ENCODE measurements around the gene ATP1A2.

Gene ATP1A2

GRCh38 chr1:160080381-160081100 is 35.0 kb upstream of the ATP1A2 start:
- Mint-ChIP-seq H3K36me3 (peaks cover 0 to under 1% of the 10 kb centered on the region in 2 donors), H3K4me3 (no peak overlapping the region), H3K27ac (no peak overlapping the region), H3K9me3 (no peaks in the 10 kb centered on the region), H3K27me3 (peaks cover 49 to 67% of the 10 kb centered on the region in 2 donors), H3K4me1 (peaks cover 9 to 20% of the 10 kb centered on the region in 2 donors)
- DNase-seq (no peak), ATAC-seq (replicated peaks) (no peak)

GRCh38 chr1:160081261-160081936 is 34.2 kb upstream of the ATP1A2 start, which contains the start of gene KCNJ9:
KCNJ9 (plus strand) TSS chr1:160081538; CDS start chr1:160084031, 2,493 bp downstream.
- Mint-ChIP-seq H3K4me3 (no peak within 1 kb of the TSS), H3K9me3 (no peaks in the 10 kb centered on the region), H3K4me1 (peaks cover 11 to 25% of the 10 kb centered on the region in 2 donors), H3K27ac (no peak within 1 kb of the TSS), H3K27me3 (peaks cover 42 to 58% of the 10 kb centered on the region in 2 donors), H3K36me3 (peaks cover 2 to 3% of the 10 kb centered on the region in 2 donors)
- DNase-seq: no peak
- ATAC-seq (replicated peaks): no peak

- Mint-ChIP-seq H3K4me3 (no peak overlapping the region), H3K27me3 (peaks cover 38 to 54% of the 10 kb centered on the region in 2 donors), H3K4me1 (peaks cover 11 to 25% of the 10 kb centered on the region in 2 donors)
These were observed 33.1 kb upstream of the ATP1A2 start for GRCh38 chr1:160082487-160082886.

GRCh38 chr1:160082926-160083325 is 32.6 kb upstream of the ATP1A2 start:
- no peak for DNase-seq
- Mint-ChIP-seq H3K27me3 (peaks cover 37 to 51% of the 10 kb centered on the region in 2 donors), H3K4me1 (peaks cover 11 to 25% of the 10 kb centered on the region in 2 donors), H3K9me3 (no peaks in the 10 kb centered on the region), H3K4me3 (peak overlapping the region in 1 of 2 donors; percentile 21), H3K27ac (no peak overlapping the region), H3K36me3 (peaks cover 2 to 11% of the 10 kb centered on the region in 2 donors)
- ATAC-seq (replicated peaks): no peak

More at GRCh38 chr1:160082487-160082886, 33.1 kb upstream of the ATP1A2 start:
- DNase-seq: no peak
- Mint-ChIP-seq H3K36me3 (peaks cover 2 to 11% of the 10 kb centered on the region in 2 donors), H3K27ac (no peak overlapping the region), H3K9me3 (no peaks in the 10 kb centered on the region)
- ATAC-seq (replicated peaks): no peak

- H3K27ac Mint-ChIP-seq: no peak overlapping the region
- no peaks in the 10 kb centered on the region for H3K9me3 Mint-ChIP-seq
- H3K4me1 Mint-ChIP-seq: peaks cover 8 to 20% of the 10 kb centered on the region in 2 donors
- peak; percentile 58 for DNase-seq
- H3K27me3 Mint-ChIP-seq: peaks cover 31 to 41% of the 10 kb centered on the region in 2 donors
- ATAC-seq (replicated peaks): peak; percentile 85 to 90
- H3K36me3 Mint-ChIP-seq: peaks cover 7 to 22% of the 10 kb centered on the region in 2 donors
- peak overlapping the region; percentile 58 to 69 for H3K4me3 Mint-ChIP-seq
These were observed 31.4 kb upstream of the ATP1A2 start for GRCh38 chr1:160083968-160084770.

- H3K27ac Mint-ChIP-seq: no peak overlapping the region
- H3K27me3 Mint-ChIP-seq: peaks cover 29 to 36% of the 10 kb centered on the region in 2 donors
These were observed 30.7 kb upstream of the ATP1A2 start for GRCh38 chr1:160084771-160085321.

GRCh38 chr1:160085686-160086455 is 29.7 kb upstream of the ATP1A2 start:
- H3K27ac Mint-ChIP-seq: no peak overlapping the region
- peak; percentile 60 for DNase-seq
- peak; percentile 72 to 76 for ATAC-seq (replicated peaks)
- peaks cover 10 to 18% of the 10 kb centered on the region in 2 donors for H3K4me1 Mint-ChIP-seq
- no peak overlapping the region for H3K4me3 Mint-ChIP-seq
- H3K9me3 Mint-ChIP-seq: no peaks in the 10 kb centered on the region
- H3K36me3 Mint-ChIP-seq: peaks cover 10 to 27% of the 10 kb centered on the region in 2 donors
- H3K27me3 Mint-ChIP-seq: peaks cover 19 to 26% of the 10 kb centered on the region in 2 donors

More at GRCh38 chr1:160084771-160085321, 30.7 kb upstream of the ATP1A2 start:
- ATAC-seq (replicated peaks): no peak
- DNase-seq: no peak
- Mint-ChIP-seq H3K9me3 (no peaks in the 10 kb centered on the region), H3K36me3 (peaks cover 7 to 24% of the 10 kb centered on the region in 2 donors), H3K4me1 (peaks cover 10 to 20% of the 10 kb centered on the region in 2 donors), H3K4me3 (no peak overlapping the region)

GRCh38 chr1:160086456-160086892 is 29.1 kb upstream of the ATP1A2 start:
- H3K27ac Mint-ChIP-seq: no peak overlapping the region
- peaks cover 8 to 12% of the 10 kb centered on the region in 2 donors for H3K4me1 Mint-ChIP-seq
- no peaks in the 10 kb centered on the region for H3K9me3 Mint-ChIP-seq
- peaks cover 13 to 20% of the 10 kb centered on the region in 2 donors for H3K27me3 Mint-ChIP-seq
- no peak overlapping the region for H3K4me3 Mint-ChIP-seq
- peaks cover 11 to 29% of the 10 kb centered on the region in 2 donors for H3K36me3 Mint-ChIP-seq
- ATAC-seq (replicated peaks) (no peak), DNase-seq (no peak)

- no peak overlapping the region for H3K27ac Mint-ChIP-seq
- peaks cover 8 to 12% of the 10 kb centered on the region in 2 donors for H3K4me1 Mint-ChIP-seq
- ATAC-seq (replicated peaks) (no peak), DNase-seq (no peak)
- peaks cover 11 to 33% of the 10 kb centered on the region in 2 donors for H3K36me3 Mint-ChIP-seq
- H3K27me3 Mint-ChIP-seq: peaks cover 7 to 13% of the 10 kb centered on the region in 2 donors
- H3K9me3 Mint-ChIP-seq: no peaks in the 10 kb centered on the region
- H3K4me3 Mint-ChIP-seq: no peak overlapping the region
These were observed 28.4 kb upstream of the ATP1A2 start for GRCh38 chr1:160087118-160087662.

- DNase-seq: no peak
- H3K4me3 Mint-ChIP-seq: no peak overlapping the region
- no peaks in the 10 kb centered on the region for H3K9me3 Mint-ChIP-seq
- no peak for ATAC-seq (replicated peaks)
- H3K27me3 Mint-ChIP-seq: no peaks in the 10 kb centered on the region
- peaks cover 7 to 21% of the 10 kb centered on the region in 2 donors for H3K4me1 Mint-ChIP-seq
- no peak overlapping the region for H3K27ac Mint-ChIP-seq
- H3K36me3 Mint-ChIP-seq: peaks cover 17 to 48% of the 10 kb centered on the region in 2 donors
These were observed 25.7 kb upstream of the ATP1A2 start for GRCh38 chr1:160089883-160090282.

GRCh38 chr1:160090760-160091159 is 24.8 kb upstream of the ATP1A2 start:
- no peak overlapping the region for H3K27ac Mint-ChIP-seq
- H3K9me3 Mint-ChIP-seq: no peaks in the 10 kb centered on the region
- H3K27me3 Mint-ChIP-seq: no peaks in the 10 kb centered on the region
- H3K4me3 Mint-ChIP-seq: no peak overlapping the region
- peaks cover 15 to 45% of the 10 kb centered on the region in 2 donors for H3K36me3 Mint-ChIP-seq
- DNase-seq (no peak), ATAC-seq (replicated peaks) (no peak)
- peaks cover 7 to 23% of the 10 kb centered on the region in 2 donors for H3K4me1 Mint-ChIP-seq

- no peak for ATAC-seq (replicated peaks)
- H3K4me3 Mint-ChIP-seq: no peak overlapping the region
- H3K27ac Mint-ChIP-seq: no peak overlapping the region
- H3K4me1 Mint-ChIP-seq: peaks cover 15 to 31% of the 10 kb centered on the region in 2 donors
- H3K36me3 Mint-ChIP-seq: peaks cover 15 to 42% of the 10 kb centered on the region in 2 donors
- no peak for DNase-seq
- H3K9me3 Mint-ChIP-seq: no peaks in the 10 kb centered on the region
- no peaks in the 10 kb centered on the region for H3K27me3 Mint-ChIP-seq
These were observed 23.8 kb upstream of the ATP1A2 start for GRCh38 chr1:160091666-160092223.
